Superior temporal gyrus (tissue), 1 donor: ENCODE data around the gene HIP1R.
A peak's percentile ranks its signal among the peaks of the same experiment; 100 is the strongest.
"Not testable (repeated sequence)": the region's sequence is repeated elsewhere in the genome, so short reads cannot be mapped to it uniquely, and the experiment has no call there.

Experiments
- DNase-seq: peaks from one replicate; pipeline ENCODE4 v3.0.0-alpha.2; 2016; ENCODE audit errors: extremely low spot score

HIP1R gene

DNA sequence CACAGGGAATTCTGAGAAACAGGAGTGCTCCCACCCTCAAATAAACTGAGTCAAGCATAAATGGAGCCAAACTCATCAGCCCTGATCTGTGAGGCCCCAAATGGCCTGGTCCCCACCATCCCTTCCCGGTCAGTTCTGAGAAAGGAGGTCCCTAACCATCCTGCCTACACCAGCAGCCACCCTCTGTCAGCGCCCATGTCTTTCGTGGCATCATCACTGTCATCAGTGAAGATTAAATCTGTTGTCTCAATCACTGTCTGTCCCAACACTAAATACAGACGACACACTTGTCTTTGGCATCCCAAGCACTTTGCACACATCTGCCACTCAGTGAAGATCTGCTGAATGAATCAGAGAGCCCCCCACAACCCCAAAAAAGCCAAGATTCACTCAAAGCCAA lies 38.3 kb downstream of the HIP1R start:
- no peak for DNase-seq

DNA sequence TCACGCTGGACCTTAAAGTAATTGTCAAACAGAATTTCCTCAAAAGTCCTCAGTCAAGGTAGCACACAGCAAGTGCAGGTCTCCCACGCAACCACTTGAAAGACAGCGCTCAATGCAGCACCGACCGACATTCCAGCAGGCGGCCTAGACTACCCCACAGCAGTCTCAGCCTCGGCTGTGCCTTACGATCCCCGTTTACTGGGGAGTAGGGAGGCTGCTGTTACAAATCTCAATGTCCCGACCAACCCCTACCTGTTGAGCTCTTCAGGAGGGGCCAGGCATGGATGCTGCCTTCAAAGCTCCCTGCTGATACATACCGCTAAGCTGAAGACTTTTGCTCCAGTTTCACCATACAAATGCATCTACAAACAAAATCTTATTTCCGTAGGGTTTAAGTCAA lies 38.8 kb downstream of the HIP1R start:
- DNase-seq: no peak

DNA sequence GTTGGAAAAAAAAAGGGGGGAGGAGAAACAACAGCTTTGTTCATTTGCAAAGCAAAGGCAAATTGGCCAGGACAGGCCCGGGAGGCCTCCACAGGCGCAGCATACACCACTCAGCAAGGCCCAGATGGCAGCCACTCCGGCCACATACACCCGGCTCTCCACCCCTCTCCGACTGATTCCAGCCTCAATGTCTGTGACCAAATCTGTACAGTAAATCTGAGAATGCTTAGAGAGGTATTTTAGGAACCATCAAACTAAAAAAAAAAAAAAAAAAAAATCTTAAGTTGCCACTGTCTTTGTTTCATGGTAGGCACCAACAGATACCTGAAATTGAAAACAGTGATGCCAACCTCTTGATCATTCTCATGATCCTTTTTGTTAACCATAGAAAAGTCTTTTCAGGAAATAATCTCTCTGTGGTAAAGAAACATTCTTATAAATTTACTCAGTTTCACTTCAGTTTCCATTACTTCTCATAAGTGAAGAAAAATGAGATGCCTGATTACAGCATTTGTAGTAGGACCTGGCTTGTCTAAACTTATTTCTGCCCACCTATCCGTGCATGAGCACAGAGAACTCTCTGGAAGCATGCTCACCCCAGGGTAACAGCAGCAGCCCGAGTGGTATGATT lies 40.4 kb downstream of the HIP1R start:
- no peak for DNase-seq

DNA sequence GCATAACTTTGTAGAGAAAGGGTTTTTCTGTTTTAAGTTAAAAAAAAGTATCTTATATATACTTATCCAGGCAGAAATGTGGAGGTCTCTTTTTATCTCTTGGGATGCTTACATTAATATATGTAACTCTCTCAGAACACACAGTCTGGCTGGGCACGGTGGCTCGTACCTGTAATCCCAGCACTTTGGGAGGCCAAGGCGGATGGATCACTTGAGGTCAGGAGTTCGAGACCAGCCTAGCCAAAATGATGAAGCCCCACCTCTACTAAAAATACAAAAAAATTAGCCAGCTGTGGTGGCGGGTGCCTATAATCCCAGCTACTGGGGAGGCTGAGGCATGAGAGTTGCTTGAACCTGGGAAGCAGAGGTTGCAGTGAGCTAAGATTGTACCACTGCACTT lies 41.0 kb downstream of the HIP1R start:
- not testable (repeated sequence) for DNase-seq

DNA sequence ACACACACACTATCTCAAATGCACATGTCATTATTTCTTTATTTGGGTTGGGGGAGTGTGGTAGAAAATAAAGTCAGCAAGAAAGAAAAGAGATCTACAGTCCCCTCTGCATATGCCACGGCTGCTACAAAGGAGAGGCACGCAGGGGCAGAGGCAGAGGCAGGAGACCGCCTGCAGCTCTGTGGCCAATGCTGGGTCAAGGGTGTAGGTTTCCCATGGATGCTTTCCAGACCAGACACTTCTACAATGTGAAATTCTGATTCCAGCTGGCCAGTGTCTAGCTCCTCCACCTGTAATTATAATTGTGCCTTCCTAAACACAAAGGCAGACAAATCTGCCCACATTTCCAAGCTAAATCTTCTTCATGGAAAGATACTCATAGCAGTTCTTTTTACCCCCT lies 41.5 kb downstream of the HIP1R start:
- no peak for DNase-seq

DNA sequence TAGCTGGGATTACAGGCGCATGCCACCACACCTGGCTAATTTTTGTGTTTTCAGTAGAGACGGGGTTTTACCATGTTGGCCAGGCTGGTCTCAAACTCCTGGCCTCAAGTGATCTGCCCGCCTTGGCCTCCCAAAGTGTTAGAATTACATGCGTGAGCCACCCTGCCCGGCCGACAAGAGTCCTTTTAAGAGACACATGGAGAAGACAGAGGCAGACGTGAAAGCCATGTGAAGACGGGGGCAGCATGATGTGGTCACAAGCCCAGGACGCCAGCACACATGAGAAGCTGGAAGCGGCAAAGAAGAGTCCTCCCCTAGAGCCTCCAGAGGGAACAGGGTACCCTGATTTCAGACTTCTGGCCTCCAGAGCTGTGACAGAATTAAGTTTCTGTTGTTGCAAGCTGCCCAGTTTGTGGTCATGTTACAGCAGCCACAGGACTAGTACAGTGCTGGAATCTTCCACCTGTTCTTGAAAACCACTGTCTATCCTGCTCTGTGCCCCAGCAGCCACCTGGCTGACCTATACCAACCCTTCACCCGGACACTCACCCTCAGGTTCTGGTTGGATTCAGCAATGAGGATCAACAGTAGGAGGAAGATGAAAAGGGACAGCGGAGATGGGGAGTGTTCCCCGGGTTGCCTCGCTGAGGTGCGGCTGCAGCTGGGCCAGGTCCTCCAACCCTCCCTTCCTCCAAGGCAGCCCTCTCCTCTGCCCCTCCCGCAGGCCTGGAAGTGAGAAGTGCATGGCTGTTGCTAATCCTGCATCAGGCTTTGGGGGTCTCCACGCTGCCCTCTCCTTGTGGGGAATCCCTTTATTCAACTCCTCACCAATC lies 43.7 kb downstream of the HIP1R start:
- DNase-seq: no peak

DNA sequence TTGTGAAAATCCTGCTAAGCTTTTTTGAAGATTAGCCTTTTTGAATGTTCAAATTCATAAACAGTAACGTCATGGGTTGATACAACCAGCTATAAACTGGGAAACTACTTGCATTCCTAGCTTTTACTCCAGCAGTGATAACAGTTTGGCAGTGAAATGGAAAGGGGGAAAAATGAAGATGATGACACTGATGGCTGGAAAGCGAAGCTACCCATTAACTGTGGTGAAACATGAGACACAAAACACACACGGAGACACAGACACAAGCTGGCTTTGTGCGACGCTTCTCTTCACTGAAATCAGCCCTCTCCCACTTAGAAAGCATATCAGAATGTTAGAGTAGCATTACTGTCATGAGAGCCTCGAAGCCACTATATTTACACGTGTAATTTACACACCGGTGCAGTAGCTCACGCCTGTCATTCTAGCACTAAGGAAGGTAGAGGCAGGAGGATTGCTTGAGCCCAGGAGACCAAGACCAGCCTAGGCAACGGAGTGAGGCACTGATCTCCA lies 45.0 kb downstream of the HIP1R start:
- no peak for DNase-seq

DNA sequence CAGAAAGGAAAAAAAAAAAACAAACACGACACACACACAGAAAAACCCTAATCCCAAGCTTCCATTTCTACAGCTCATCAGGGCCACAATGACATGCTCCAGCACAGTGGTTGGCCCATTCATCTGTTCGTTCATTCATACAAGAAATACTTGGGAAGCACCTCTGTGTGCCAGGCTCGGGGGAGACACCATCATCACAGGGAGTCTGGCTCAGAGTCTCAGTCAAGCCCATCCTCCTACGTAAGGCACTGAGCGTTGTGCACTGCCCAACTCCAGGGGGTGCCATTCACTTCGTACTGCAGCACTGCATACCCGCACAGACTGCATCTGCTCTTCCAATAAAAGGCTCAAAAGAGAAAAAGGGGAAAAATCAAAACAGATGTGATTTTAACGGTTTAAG lies 45.4 kb downstream of the HIP1R start:
- DNase-seq: peak; percentile 89

DNA sequence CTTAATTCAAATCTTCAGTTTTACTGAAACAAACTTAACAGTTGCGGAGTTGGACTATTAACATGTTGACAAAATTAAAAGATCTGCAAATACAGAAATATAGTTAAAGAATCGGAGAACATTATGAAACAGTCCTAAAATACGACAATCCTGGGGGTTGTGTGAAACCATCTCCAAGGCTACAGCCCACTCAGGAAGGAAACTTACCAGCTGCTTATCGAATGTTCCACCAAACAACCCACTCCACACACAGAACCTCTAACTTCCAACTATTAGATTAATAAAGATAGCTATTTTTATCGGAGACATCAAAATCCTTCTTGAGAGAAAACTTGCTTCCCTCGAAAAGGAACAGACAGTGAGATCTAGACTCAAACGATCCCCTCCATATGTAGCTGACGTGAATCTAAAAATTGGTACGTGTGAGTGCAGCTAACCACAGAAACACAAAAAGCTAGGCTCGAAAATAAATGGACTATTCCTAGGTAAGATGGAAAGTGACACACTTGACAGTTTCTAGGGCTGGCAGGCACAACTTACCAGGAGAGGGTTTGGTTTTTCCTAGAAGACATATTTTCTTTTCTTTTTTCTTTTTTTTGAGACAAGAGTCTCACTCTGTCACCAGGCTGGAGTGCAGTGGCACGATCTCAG lies 47.8 kb downstream of the HIP1R start:
- DNase-seq: no peak

DNA sequence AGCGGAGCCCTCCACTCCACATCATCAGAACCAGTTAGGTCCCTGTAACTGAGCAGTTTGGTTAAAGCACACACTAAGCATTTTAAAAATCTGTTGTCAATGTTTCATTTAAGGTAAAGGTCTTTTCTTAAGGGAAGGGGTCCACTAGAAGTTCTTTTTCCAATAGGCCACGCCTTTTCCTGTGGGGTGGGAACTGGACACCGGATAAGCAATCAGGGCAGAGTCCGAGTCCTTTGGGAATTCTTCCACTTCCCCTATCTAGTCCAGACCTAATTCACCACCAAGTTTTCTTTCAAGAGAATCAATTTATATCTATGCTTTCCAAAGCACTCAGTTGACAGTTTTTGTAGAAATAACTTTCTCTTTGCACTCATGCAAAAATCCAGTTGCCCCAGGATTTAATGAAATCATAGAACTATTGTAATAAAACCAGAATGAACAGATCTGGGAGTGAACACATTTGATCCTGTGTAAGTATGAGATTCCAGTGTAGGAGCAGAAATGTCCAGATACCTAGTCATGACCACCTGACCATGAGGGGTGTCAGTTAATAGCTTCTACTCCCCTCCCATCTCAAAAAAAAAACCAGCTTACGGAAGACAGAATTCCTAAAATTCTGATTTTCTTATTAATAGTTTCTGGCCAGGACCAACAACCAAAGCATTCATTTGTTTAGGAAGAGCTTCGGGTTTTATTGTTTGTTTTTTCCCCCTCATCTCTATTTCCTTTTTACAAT lies 49.0 kb downstream of the HIP1R start:
- no peak for DNase-seq

DNA sequence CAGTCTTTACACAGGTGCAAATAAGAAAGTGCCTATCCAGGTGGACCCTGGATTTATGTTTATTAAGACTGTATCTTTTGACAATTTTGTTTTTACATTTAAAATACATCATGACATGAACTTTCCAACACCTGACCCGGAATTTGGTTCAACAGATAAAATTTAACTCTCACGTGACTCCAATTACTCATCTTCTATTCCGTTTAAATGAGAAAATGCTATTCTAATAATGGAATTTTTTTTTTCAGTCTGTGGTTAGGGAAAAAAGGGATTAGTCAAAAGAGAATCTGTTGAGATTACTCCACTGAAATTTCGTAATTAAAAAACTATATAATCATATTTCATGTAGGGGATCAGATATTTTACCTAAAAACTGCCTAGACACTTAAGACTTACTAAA lies 49.6 kb downstream of the HIP1R start:
- no peak for DNase-seq

DNA sequence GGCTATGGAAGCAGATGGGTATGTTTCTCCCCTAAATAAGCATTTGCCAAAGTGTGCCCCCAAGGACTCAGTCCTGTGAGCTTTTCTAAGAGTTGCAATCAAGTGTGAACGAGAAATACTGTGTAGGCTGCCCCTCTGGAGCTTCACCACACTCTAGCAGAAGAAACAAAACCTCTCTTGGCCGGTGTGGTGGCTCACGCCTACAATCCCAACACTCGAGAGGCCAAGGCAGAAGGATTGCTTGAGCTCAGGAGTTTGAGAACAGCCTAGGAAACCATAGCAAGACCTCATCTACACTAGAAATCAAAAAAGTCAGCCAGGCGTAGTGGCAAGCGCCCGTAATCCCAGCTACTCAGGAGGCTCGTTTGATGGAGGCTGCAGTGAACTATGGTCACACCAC lies 50.9 kb downstream of the HIP1R start:
- no peak for DNase-seq

DNA sequence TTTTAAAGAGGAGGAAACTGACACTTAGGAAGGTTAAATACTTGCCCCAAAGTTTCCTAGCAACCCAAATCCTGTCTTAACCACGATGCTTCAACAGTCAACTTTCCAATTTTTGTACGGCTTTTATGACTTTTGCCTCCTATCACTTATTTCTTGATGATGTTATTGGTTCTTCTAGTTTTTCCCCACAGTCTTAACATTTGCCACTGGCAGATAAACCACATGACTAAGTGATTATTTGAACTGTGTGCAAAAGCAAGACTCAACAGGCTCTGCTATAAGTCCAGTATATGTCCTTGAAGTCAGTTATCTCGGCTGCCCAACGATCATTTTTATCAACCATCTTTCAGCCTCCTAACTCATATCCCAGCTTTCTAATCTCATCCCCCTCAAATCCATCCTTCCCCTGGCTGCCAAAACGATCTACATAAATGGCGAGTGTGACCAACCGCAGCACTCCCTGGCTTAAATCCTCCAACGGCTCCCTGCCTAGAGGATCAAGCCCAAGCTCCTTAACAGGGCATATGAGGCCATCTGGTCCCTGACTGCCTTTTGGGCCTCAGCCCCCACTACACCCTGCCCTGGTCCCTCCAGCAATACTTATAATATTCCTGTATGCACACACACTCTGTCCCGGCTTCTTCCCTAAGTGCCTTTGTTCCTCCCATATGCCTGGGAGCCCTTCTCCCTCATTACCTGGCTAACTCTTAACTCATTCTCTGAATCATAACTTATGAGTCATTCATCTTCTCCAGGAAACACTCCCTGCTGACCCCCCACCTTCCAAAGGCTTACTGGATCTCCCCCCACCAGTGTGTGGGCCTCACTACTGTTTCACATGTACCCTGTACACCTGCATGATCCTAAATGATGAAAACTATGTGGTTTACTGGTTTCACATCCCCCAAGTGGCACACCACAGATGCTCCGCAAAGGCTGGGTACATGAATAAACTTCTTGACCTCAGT lies 51.9 kb downstream of the HIP1R start:
- DNase-seq: no peak

DNA sequence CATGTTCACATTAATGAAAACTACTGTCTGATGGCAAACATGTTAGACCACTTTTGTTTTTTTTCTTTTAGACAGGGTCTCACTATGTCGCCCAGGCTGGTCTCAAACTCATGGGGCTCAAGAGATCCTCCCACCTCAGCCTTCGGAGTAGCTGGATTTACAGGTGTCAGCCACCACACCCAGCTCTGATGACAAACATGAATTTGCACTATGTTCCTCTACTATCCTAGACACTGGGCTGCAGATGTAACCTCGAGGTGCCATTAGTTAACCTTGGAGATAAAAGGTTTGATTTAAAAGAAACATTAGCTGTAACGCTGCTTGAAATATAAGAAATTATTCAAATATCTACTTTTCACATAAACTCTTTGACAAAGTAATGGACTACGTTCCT lies 52.6 kb downstream of the HIP1R start:
- no peak for DNase-seq

DNA sequence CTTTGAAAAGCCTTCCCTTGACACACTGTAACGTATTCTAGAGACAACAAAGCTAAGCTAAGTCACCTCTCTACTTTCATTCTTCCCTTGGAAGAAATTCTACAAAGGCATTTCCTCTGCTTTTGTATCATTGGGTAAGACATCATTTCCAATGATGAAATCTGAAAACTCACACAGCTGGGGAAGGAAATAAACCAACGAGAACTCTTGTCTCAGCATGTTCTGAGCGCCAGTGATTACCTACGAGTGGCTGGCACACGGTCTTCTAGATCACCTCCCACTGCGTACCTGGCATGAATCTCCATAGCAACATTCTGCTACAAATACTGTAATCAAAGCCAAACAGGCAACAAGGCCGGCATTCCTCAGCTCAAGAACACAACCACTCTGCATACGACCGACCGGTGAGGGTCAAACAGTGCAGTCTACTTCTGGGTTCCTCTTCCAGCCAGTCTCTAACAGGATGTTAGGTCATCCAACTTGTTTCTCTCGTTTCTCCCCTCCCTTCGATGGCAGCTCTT lies 53.0 kb downstream of the HIP1R start:
- DNase-seq: no peak

DNA sequence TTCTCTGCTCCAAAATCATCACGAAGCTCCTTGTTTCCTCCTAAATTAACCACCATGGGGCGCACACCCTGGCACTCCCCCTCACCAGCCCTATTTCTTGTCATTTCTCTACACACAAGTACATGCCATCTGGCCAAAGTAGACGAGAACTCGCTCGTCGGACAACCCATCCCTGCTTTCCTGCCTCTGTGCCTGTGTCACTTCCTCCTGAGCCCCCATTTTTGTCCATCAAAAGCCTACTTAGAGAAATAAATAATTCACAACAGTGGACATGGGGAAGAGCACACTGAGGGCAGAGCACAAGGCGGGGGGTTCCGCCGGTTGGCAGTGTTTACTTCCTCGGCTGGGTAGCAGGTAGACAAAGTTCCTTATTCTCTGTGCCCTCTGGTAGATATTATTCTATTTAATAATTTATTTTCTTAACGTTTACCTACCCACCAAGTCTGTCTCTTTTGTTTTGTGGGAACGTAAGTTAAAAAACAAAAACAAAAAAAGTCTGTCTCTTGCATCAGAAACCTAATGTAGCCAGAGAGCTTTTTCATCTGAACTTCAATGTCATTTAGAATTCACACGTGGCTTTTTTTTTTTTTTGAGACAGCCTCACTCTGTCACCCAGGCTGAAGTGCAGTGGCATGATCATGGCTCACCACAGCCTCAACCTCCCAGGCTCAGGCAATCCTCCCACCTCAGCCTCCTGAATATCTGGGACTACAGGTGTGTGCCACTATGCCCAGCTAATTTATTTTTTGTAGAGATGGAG lies 54.7 kb downstream of the HIP1R start:
- no peak for DNase-seq

DNA sequence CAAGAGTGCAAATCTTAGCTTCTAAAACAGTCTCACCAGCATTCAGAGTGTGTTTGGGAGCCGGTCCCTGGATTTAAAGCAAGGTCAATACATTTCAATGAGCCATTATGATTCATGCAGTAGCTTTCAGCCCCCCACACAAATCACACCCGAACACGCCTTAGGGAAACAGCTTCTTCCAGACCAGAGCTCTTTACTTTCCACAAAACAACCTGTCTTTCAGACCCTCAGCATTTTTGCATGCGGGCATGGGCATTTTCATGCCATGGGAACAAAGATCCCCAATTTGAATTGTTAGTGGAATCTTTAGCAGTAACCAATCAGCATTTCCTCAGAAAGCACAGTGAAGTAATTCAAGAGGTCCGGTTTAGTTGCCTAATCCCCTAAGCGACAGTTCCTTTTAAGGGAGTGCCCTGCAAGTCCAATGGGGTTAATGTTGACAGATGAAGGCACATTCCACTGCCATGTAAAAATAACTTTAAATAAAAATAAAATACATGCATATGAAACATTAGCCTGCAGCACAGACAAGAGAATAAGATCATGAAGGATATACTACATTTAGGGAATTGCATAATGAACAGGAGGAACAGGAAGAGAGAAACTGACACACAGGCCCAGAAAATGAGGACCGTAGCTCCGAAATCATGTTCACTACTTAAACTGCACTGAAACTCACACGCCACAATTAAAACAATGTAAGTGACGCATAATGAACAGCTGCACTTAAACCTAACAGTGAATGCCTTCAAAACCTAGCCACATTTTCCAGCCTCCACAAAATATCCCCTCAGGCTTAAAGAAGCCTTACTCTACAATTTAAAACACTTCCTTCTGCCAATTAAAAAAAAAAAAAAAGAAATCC lies 56.6 kb downstream of the HIP1R start:
- DNase-seq: peak; percentile 56

DNA sequence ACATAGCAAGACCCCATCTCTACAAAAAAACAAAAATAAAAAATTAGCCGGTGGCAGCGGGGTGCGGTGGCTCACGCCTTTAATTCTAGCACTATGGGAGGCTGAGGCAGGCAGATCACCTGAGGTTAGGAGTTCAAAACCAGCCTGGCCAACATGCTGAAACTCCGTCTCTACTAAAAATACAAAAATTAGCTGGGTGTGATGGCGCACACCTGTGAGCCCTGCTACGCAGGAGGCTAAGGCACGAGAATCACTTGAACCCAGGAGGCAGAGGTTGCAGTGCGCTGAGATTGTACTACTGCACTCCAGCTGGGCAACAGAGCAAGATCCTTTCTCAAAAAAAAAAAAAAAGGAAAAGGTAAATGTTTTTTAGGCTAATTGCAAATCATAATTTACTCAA lies 57.5 kb downstream of the HIP1R start:
- DNase-seq: not testable (repeated sequence)
